ENCODE data around the gene ZFP36L1.

DNA sequence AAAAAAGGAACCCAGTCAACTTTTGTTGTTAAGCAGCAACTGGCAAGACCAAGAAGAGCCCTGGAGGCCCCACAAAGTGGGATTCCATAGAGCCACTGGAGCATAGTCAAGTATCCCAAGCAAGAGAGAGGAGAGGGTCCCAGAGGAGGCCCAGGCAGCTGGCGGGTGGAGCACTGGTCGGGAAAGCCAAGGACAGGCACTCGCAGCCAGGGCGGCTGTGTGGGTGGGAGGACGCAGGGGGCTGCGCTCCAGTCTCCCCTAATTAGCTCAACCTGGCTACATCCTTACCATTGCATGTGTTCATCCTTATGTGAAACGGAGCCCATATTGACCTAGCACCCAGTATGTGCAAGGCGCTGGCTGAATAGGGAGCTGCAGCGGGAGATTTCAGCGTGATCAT lies 18.3 kb upstream of the ZFP36L1 start:
- TF ChIP-seq BCL11A (IDR thresholded peaks at IDR 0.05; ENCODE audit: low read depth, low read length) (no peak), RAD21 (IDR thresholded peaks at IDR 0.05; ENCODE audit: insufficient read depth, low read depth, low read length) (no peak), POLR2A (IDR thresholded peaks at IDR 0.05; ENCODE audit: low read depth, low read length) (no peak), SIN3A (IDR thresholded peaks at IDR 0.05; ENCODE audit: low read depth, low read length) (no peak), MXI1 (IDR thresholded peaks at IDR 0.05; ENCODE audit: low read depth, low read length) (no peak), MEF2B (IDR thresholded peaks at IDR 0.05; ENCODE audit: partially characterized antibody, poor library complexity, severe bottlenecking) (no peak), SMAD5 (IDR thresholded peaks at IDR 0.05; ENCODE audit: low read depth) (no peak), NR2F1 (conservative IDR thresholded peaks at IDR 0.05) (no peak), RBBP5 (conservative IDR thresholded peaks at IDR 0.05) (no peak)
- TF ChIP-seq, protein P1, sequence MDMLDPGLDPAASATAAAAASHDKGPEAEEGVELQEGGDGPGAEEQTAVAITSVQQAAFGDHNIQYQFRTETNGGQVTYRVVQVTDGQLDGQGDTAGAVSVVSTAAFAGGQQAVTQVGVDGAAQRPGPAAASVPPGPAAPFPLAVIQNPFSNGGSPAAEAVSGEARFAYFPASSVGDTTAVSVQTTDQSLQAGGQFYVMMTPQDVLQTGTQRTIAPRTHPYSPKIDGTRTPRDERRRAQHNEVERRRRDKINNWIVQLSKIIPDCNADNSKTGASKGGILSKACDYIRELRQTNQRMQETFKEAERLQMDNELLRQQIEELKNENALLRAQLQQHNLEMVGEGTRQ (IDR thresholded peaks at IDR 0.05; ENCODE audit: borderline replicate concordance, low read depth, low read length): no peak
- TF ChIP-seq, protein P2, sequence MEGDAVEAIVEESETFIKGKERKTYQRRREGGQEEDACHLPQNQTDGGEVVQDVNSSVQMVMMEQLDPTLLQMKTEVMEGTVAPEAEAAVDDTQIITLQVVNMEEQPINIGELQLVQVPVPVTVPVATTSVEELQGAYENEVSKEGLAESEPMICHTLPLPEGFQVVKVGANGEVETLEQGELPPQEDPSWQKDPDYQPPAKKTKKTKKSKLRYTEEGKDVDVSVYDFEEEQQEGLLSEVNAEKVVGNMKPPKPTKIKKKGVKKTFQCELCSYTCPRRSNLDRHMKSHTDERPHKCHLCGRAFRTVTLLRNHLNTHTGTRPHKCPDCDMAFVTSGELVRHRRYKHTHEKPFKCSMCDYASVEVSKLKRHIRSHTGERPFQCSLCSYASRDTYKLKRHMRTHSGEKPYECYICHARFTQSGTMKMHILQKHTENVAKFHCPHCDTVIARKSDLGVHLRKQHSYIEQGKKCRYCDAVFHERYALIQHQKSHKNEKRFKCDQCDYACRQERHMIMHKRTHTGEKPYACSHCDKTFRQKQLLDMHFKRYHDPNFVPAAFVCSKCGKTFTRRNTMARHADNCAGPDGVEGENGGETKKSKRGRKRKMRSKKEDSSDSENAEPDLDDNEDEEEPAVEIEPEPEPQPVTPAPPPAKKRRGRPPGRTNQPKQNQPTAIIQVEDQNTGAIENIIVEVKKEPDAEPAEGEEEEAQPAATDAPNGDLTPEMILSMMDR (IDR thresholded peaks at IDR 0.05 in 2 of 3, conservative IDR thresholded peaks at IDR 0.05 in 1 of 3; ENCODE audit: control insufficient read depth in 2 of 3, extremely low read depth in 1 of 3, insufficient read depth in 1 of 3, low read depth in 3 of 3, low read length in 3 of 3): no peak
- TF ChIP-seq, protein P3, sequence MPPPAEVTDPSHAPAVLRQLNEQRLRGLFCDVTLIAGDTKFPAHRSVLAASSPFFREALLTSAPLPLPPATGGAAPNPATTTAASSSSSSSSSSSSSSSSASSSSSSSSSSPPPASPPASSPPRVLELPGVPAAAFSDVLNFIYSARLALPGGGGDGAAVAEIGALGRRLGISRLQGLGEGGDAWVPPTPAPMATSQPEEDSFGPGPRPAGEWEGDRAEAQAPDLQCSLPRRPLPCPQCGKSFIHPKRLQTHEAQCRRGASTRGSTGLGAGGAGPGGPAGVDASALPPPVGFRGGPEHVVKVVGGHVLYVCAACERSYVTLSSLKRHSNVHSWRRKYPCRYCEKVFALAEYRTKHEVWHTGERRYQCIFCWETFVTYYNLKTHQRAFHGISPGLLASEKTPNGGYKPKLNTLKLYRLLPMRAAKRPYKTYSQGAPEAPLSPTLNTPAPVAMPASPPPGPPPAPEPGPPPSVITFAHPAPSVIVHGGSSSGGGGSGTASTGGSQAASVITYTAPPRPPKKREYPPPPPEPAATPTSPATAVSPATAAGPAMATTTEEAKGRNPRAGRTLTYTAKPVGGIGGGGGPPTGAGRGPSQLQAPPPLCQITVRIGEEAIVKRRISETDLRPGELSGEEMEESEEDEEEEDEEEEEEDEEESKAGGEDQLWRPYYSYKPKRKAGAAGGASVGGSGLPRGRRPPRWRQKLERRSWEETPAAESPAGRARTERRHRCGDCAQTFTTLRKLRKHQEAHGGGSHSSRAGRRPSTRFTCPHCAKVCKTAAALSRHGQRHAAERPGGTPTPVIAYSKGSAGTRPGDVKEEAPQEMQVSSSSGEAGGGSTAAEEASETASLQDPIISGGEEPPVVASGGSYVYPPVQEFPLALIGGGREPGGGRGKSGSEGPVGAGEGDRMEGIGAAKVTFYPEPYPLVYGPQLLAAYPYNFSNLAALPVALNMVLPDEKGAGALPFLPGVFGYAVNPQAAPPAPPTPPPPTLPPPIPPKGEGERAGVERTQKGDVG (CRISPR knock-in tag; IDR thresholded peaks at IDR 0.05): no peak
- TF ChIP-seq, protein P4, sequence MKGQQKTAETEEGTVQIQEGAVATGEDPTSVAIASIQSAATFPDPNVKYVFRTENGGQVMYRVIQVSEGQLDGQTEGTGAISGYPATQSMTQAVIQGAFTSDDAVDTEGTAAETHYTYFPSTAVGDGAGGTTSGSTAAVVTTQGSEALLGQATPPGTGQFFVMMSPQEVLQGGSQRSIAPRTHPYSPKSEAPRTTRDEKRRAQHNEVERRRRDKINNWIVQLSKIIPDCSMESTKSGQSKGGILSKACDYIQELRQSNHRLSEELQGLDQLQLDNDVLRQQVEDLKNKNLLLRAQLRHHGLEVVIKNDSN (IDR thresholded peaks at IDR 0.05; ENCODE audit: borderline replicate concordance, extremely low read length, insufficient read depth, low read depth, low read length): no peak
- TF ChIP-seq, protein P5, sequence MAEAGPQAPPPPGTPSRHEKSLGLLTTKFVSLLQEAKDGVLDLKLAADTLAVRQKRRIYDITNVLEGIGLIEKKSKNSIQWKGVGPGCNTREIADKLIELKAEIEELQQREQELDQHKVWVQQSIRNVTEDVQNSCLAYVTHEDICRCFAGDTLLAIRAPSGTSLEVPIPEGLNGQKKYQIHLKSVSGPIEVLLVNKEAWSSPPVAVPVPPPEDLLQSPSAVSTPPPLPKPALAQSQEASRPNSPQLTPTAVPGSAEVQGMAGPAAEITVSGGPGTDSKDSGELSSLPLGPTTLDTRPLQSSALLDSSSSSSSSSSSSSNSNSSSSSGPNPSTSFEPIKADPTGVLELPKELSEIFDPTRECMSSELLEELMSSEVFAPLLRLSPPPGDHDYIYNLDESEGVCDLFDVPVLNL (IDR thresholded peaks at IDR 0.05; ENCODE audit: low read depth, low read length): no peak

All from GM12878 (cell line).